ENCODE data around the gene NDUFC2. TPM values are rescaled to one million over a fixed set of nuclear protein-coding genes. Genes with fewer than 3 reads are reported as not detected.

The NDUFC2 gene
- total RNA-seq: 100 to 1,000 TPM in 1 of 5 experiments, 10 to 100 TPM in 4; 43.4 to 189 (median 64.7) TPM
- 100 to 1,000 TPM; 124 to 156 TPM for polyA plus RNA-seq
- 2.2 reads per million, percentile 10 among the genes with 10 or more reads in this experiment for total RNA-seq

- H3K27me3 Mint-ChIP-seq: no peaks in the 10 kb centered on the region
Observed at GRCh38 chr11:78079232-78080083, at the start of gene NDUFC2. Gene NDUFC2, minus strand, starts transcription at chr11:78079862. Its CDS starts 118 bp downstream, at chr11:78079744.

GRCh38 chr11:78127403-78127802 is 47.7 kb upstream of the NDUFC2 start:
- intact Hi-C loops (cut with micrococcal nuclease): no loop called here
- peaks cover 0 to 20% (median 12%) of the 10 kb centered on the region in 5 donors for H3K36me3 Mint-ChIP-seq
- H3K4me1 Mint-ChIP-seq: peaks cover 4 to 18% (median 12%) of the 10 kb centered on the region in 7 donors
- no peaks in the 10 kb centered on the region for H3K9me3 Mint-ChIP-seq
- Histone ChIP-seq H3K27me3 (ENCODE audit: control insufficient read depth in 2 of 2, insufficient read depth in 2 of 2, low read length in 2 of 2) (no peaks in the 10 kb centered on the region), H3K9me3 (ENCODE audit: control insufficient read depth in 2 of 3, low read length in 3 of 3) (no peaks in the 10 kb centered on the region), H3K27ac (ENCODE audit: low read depth, low read length) (no peak overlapping the region), H3K4me1 (ENCODE audit: control insufficient read depth in 2 of 2, insufficient read depth in 2 of 2, low read length in 2 of 2) (no peaks in the 10 kb centered on the region), H3K4me3 (ENCODE audit: low read length) (no peak overlapping the region), H3K36me3 (ENCODE audit: control insufficient read depth in 2 of 3, insufficient read depth in 3 of 3, low read length in 3 of 3) (peaks cover 0 to 5% (median 4%) of the 10 kb centered on the region in 3 experiments)
- ATAC-seq (no peak), DNase-seq (no peak)
- H3K27me3 Mint-ChIP-seq: no peaks in the 10 kb centered on the region
- no peak overlapping the region for H3K27ac Mint-ChIP-seq
- POLR2A ChIA-PET: no interaction called here
- CTCF ChIA-PET: no interaction called here
- H3K4me3 Mint-ChIP-seq: no peak overlapping the region

More at GRCh38 chr11:78079232-78080083, at the start of gene NDUFC2:
- Histone ChIP-seq H3K4me3 (ENCODE audit: low read length) (peak within 1 kb of the TSS; percentile 99), H3K9me3 (ENCODE audit: control insufficient read depth in 2 of 3, low read length in 3 of 3) (no peaks in the 10 kb centered on the region), H3K4me1 (ENCODE audit: control insufficient read depth in 2 of 2, insufficient read depth in 2 of 2, low read length in 2 of 2) (peaks cover 38 to 43% of the 10 kb centered on the region in 2 donors), H3K36me3 (ENCODE audit: control insufficient read depth in 2 of 3, insufficient read depth in 3 of 3, low read length in 3 of 3) (peaks cover 0 to 11% (median 0%) of the 10 kb centered on the region in 3 experiments), H3K27ac (ENCODE audit: low read depth, low read length) (peak within 1 kb of the TSS; percentile 83), H3K27me3 (ENCODE audit: control insufficient read depth in 2 of 2, insufficient read depth in 2 of 2, low read length in 2 of 2) (no peaks in the 10 kb centered on the region)
- CTCF ChIA-PET: interaction anchor here (0.9 kb wide), 1 partner anchor 340 kb away, joined by 3 read pairs; no protein-coding TSS in a partner anchor
- Mint-ChIP-seq H3K9me3 (peaks cover 0 to 4% (median 0%) of the 10 kb centered on the region in 11 donors), H3K4me1 (peaks cover 41 to 68% (median 53%) of the 10 kb centered on the region in 7 donors), H3K27ac (peak within 1 kb of the TSS; percentile 90 to 97 (median 95)), H3K36me3 (peaks cover 0 to 10% (median 4%) of the 10 kb centered on the region in 5 donors), H3K4me3 (peak within 1 kb of the TSS; percentile 92 to 98 (median 95))
- ATAC-seq (peak; percentile 90), DNase-seq (peak; percentile 37 to 73 (median 61))
- intact Hi-C loops (cut with micrococcal nuclease): loop anchor here (1.0 to 5.0 kb wide), 11 partner anchors 60 to 485 kb away; partner anchors contain the start of genes ALG8 (in 2 of the 2), GAB2 (in 2 of the 2), INTS4 (in 2 of the 2) and KCTD21 (in 2 of the 2)
- POLR2A ChIA-PET: interaction anchor here (1.2 to 2.8 kb wide), 3 partner anchors 60 to 338 kb away, joined by 4 to 26 read pairs (median 8); partner anchors contain the start of genes ALG8, GAB2 and INTS4

GRCh38 chr11:78112582-78113275 is 33.1 kb upstream of the NDUFC2 start:
- Mint-ChIP-seq H3K9me3 (no peaks in the 10 kb centered on the region), H3K36me3 (peaks cover 9 to 49% (median 26%) of the 10 kb centered on the region in 5 donors), H3K27ac (no peak overlapping the region), H3K4me3 (no peak overlapping the region), H3K4me1 (no peaks in the 10 kb centered on the region), H3K27me3 (no peaks in the 10 kb centered on the region)
- intact Hi-C loops (cut with micrococcal nuclease): no loop called here
- H3K4me1 ChIP-seq (ENCODE audit: control insufficient read depth in 2 of 2, insufficient read depth in 2 of 2, low read length in 2 of 2): no peaks in the 10 kb centered on the region
- no peaks in the 10 kb centered on the region for H3K27me3 ChIP-seq (ENCODE audit: control insufficient read depth in 2 of 2, insufficient read depth in 2 of 2, low read length in 2 of 2)
- ATAC-seq (no peak), DNase-seq (no peak)
- no peak overlapping the region for H3K27ac ChIP-seq (ENCODE audit: low read depth, low read length)
- ChIA-PET POLR2A (no interaction called here), CTCF (no interaction called here)
- H3K9me3 ChIP-seq (ENCODE audit: control insufficient read depth in 2 of 3, low read length in 3 of 3): no peaks in the 10 kb centered on the region
- H3K4me3 ChIP-seq (ENCODE audit: low read length): no peak overlapping the region
- peaks cover 0 to 34% (median 17%) of the 10 kb centered on the region in 3 experiments for H3K36me3 ChIP-seq (ENCODE audit: control insufficient read depth in 2 of 3, insufficient read depth in 3 of 3, low read length in 3 of 3)

GRCh38 chr11:78111298-78111697 is 31.6 kb upstream of the NDUFC2 start:
- POLR2A ChIA-PET: no interaction called here
- H3K27ac ChIP-seq (ENCODE audit: low read depth, low read length): no peak overlapping the region
- H3K36me3 ChIP-seq (ENCODE audit: control insufficient read depth in 2 of 3, insufficient read depth in 3 of 3, low read length in 3 of 3): peaks cover 0 to 38% (median 17%) of the 10 kb centered on the region in 3 experiments
- no peaks in the 10 kb centered on the region for H3K4me1 Mint-ChIP-seq
- no peak overlapping the region for H3K27ac Mint-ChIP-seq
- no peak for ATAC-seq
- H3K27me3 Mint-ChIP-seq: no peaks in the 10 kb centered on the region
- CTCF ChIA-PET: no interaction called here
- no peaks in the 10 kb centered on the region for H3K9me3 Mint-ChIP-seq
- no peaks in the 10 kb centered on the region for H3K9me3 ChIP-seq (ENCODE audit: control insufficient read depth in 2 of 3, low read length in 3 of 3)
- H3K4me3 Mint-ChIP-seq: no peak overlapping the region
- no peaks in the 10 kb centered on the region for H3K27me3 ChIP-seq (ENCODE audit: control insufficient read depth in 2 of 2, insufficient read depth in 2 of 2, low read length in 2 of 2)
- intact Hi-C loops (cut with micrococcal nuclease): no loop called here
- no peaks in the 10 kb centered on the region for H3K4me1 ChIP-seq (ENCODE audit: control insufficient read depth in 2 of 2, insufficient read depth in 2 of 2, low read length in 2 of 2)
- DNase-seq: no peak
- H3K4me3 ChIP-seq (ENCODE audit: low read length): no peak overlapping the region
- H3K36me3 Mint-ChIP-seq: peaks cover 9 to 43% (median 32%) of the 10 kb centered on the region in 5 donors

GRCh38 chr11:78110830-78111229 is 31.2 kb upstream of the NDUFC2 start:
- Histone ChIP-seq H3K27me3 (ENCODE audit: control insufficient read depth in 2 of 2, insufficient read depth in 2 of 2, low read length in 2 of 2) (no peaks in the 10 kb centered on the region), H3K4me1 (ENCODE audit: control insufficient read depth in 2 of 2, insufficient read depth in 2 of 2, low read length in 2 of 2) (no peaks in the 10 kb centered on the region), H3K36me3 (ENCODE audit: control insufficient read depth in 2 of 3, insufficient read depth in 3 of 3, low read length in 3 of 3) (peaks cover 0 to 39% (median 17%) of the 10 kb centered on the region in 3 experiments), H3K27ac (ENCODE audit: low read depth, low read length) (no peak overlapping the region), H3K9me3 (ENCODE audit: control insufficient read depth in 2 of 3, low read length in 3 of 3) (no peaks in the 10 kb centered on the region), H3K4me3 (ENCODE audit: low read length) (no peak overlapping the region)
- DNase-seq (no peak), ATAC-seq (no peak)
- Mint-ChIP-seq H3K4me3 (no peak overlapping the region), H3K36me3 (peaks cover 9 to 44% (median 32%) of the 10 kb centered on the region in 5 donors), H3K27me3 (no peaks in the 10 kb centered on the region), H3K4me1 (no peaks in the 10 kb centered on the region), H3K9me3 (no peaks in the 10 kb centered on the region), H3K27ac (no peak overlapping the region)
- ChIA-PET CTCF (no interaction called here), POLR2A (no interaction called here)
- intact Hi-C loops (cut with micrococcal nuclease): no loop called here

GRCh38 chr11:78110351-78110750 is 30.7 kb upstream of the NDUFC2 start:
- Histone ChIP-seq H3K4me1 (ENCODE audit: control insufficient read depth in 2 of 2, insufficient read depth in 2 of 2, low read length in 2 of 2) (no peaks in the 10 kb centered on the region), H3K27me3 (ENCODE audit: control insufficient read depth in 2 of 2, insufficient read depth in 2 of 2, low read length in 2 of 2) (no peaks in the 10 kb centered on the region), H3K4me3 (ENCODE audit: low read length) (no peak overlapping the region), H3K36me3 (ENCODE audit: control insufficient read depth in 2 of 3, insufficient read depth in 3 of 3, low read length in 3 of 3) (peaks cover 0 to 39% (median 17%) of the 10 kb centered on the region in 3 experiments), H3K27ac (ENCODE audit: low read depth, low read length) (no peak overlapping the region), H3K9me3 (ENCODE audit: control insufficient read depth in 2 of 3, low read length in 3 of 3) (no peaks in the 10 kb centered on the region)
- CTCF ChIA-PET: no interaction called here
- Mint-ChIP-seq H3K4me1 (no peaks in the 10 kb centered on the region), H3K9me3 (no peaks in the 10 kb centered on the region), H3K36me3 (peaks cover 9 to 45% (median 32%) of the 10 kb centered on the region in 5 donors), H3K4me3 (no peak overlapping the region), H3K27me3 (no peaks in the 10 kb centered on the region), H3K27ac (no peak overlapping the region)
- POLR2A ChIA-PET: no interaction called here
- no peak for DNase-seq
- intact Hi-C loops (cut with micrococcal nuclease): no loop called here
- no peak for ATAC-seq
